Tibial artery (tissue), 4 donors: ENCODE measurements around the gene CD79B.
A peak's percentile ranks its signal among the peaks of the same experiment; 100 is the strongest.

Source experiments
- DNase-seq, 2 donors: peaks; one replicate each; pipeline ENCODE4 v3.0.0-alpha.2; 2019
- H3K27ac ChIP-seq, 2 donors: fragments of 200-600 bp; sonication (generic) in 1 of 2; 1 replicate in 1 of 2; 2 replicates in 1 of 2; pipeline ENCODE4 v1.5.1; 2018 to 2019; ENCODE audit warnings: mild to moderate bottlenecking in 1 of 2
- H3K27me3 ChIP-seq, 2 donors: fragments of 200-600 bp; sonication (generic) in 1 of 2; one replicate each; pipeline versions ENCODE4 v1.5.1 to v1.6.0; 2016 to 2019
- H3K36me3 ChIP-seq, 3 donors: fragments of 200-600 bp; sonication (generic) in 2 of 3; one replicate each; pipeline ENCODE4 v1.5.1; 2016 to 2019; ENCODE audit warnings: mild to moderate bottlenecking in 2 of 3
- H3K4me1 ChIP-seq, 4 donors: fragments of 200-600 bp; sonication (generic) in 2 of 4; 1 replicate in 3 of 4; 2 replicates in 1 of 4; pipeline ENCODE4 v1.5.1; 2016 to 2019
- H3K4me3 ChIP-seq, 2 donors: fragments of 200-600 bp; sonication (generic) in 1 of 2; 1 replicate in 1 of 2; 2 replicates in 1 of 2; pipeline ENCODE4 v1.5.1; 2018 to 2019; ENCODE audit warnings: mild to moderate bottlenecking in 2 of 2
- H3K9me3 ChIP-seq, 3 donors: fragments of 200-600 bp; sonication (generic) in 1 of 3; one replicate each; pipeline ENCODE4 v1.5.1; 2016 to 2019
- intact Hi-C: fragments of 100-400 bp; cut with DNase I; formaldehyde crosslinking; loops from one replicate; pipeline ENCODE4 v1.15.0; 2023; ENCODE audit warnings: low total_unique reads
- TF ChIP-seq, protein P1 (sequence below), 2 experiments: fragments of 200-600 bp in 1 of 2; fragments of 450-650 bp in 1 of 2; IDR thresholded peaks; one replicate each; pipeline ENCODE4 v1.5.1; 2017 to 2019; ENCODE audit warnings: antibody characterized with exemption in 2 of 2, mild to moderate bottlenecking in 1 of 2, moderate library complexity in 1 of 2

CD79B gene

DNA sequence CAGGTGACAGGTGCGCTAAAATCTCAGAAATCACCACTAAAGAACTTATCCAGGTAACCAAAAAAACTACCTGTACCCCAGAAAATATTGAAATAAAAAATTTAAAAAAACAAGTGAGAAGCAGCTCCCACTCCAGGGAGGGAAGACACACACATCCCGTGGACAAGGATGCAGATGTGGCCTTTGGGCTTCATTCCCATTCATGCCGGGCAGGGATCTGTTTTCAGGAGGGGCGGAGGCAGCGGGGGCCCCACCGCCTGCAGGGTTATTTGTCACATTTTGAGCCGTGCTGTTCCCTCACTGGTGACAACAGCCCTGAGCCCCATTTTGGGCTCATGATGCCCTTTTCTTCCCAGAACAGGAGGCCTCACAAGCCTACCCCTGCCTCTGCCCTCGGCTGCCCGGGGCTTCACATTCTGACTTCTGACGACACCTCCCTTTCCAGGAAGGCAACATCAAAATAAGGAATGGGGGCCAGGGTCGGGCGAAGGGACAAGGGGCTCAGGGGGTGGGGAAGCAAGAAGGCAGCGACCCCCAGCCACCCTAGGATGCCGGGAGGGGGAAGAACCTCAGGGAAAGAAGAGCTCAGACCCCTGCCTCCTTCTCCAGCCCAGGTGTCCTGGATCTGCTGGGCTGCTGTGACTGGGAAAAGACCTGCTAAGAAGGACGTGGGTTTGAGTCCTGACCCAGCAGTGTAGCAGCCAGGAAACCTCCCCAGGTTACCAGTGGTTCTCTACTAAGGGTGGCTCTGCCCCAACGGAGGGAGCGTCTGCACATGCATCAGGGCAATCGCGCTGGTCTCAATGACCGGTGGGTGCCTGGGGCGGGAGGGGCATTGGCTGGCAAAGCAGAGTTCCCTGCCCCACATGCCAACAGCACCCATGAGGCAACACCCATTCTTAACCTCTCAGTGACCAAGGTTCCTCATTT, 2.3 kb upstream of the CD79B start:
- Histone ChIP-seq H3K36me3 (no peaks in the 10 kb centered on the region), H3K27ac (no peak overlapping the region), H3K27me3 (peaks cover 0 to 16% of the 10 kb centered on the region in 2 donors), H3K4me1 (peaks cover 0 to 6% (median 0%) of the 10 kb centered on the region in 4 donors), H3K9me3 (no peaks in the 10 kb centered on the region), H3K4me3 (no peak overlapping the region)
- no peak for DNase-seq
- intact Hi-C loops, result no loop called here
- TF ChIP-seq, protein P1, sequence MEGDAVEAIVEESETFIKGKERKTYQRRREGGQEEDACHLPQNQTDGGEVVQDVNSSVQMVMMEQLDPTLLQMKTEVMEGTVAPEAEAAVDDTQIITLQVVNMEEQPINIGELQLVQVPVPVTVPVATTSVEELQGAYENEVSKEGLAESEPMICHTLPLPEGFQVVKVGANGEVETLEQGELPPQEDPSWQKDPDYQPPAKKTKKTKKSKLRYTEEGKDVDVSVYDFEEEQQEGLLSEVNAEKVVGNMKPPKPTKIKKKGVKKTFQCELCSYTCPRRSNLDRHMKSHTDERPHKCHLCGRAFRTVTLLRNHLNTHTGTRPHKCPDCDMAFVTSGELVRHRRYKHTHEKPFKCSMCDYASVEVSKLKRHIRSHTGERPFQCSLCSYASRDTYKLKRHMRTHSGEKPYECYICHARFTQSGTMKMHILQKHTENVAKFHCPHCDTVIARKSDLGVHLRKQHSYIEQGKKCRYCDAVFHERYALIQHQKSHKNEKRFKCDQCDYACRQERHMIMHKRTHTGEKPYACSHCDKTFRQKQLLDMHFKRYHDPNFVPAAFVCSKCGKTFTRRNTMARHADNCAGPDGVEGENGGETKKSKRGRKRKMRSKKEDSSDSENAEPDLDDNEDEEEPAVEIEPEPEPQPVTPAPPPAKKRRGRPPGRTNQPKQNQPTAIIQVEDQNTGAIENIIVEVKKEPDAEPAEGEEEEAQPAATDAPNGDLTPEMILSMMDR (IDR thresholded peaks at IDR 0.05), result no peak

DNA sequence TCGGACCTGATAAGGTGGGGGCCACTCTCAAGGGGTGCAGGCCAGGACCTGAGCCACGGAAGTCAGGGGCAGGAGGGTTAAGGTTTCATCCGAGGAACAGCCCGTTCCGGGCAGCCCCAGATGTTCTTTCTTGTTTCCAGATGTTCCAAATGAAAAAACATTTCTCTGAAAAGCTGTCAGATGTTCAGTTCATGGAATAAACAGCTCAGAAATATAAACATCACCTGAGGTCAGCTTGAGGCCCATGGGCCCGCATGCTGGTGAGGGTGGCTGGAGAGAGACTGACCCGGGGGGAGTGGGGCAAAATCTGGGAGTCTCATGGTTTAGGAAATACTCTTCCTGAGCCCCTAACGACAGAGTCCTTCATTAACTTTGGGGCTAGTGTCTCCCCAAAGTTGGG, 1.5 kb upstream of the CD79B start:
- intact Hi-C loops, result no loop called here
- DNase-seq, result no peak

DNA sequence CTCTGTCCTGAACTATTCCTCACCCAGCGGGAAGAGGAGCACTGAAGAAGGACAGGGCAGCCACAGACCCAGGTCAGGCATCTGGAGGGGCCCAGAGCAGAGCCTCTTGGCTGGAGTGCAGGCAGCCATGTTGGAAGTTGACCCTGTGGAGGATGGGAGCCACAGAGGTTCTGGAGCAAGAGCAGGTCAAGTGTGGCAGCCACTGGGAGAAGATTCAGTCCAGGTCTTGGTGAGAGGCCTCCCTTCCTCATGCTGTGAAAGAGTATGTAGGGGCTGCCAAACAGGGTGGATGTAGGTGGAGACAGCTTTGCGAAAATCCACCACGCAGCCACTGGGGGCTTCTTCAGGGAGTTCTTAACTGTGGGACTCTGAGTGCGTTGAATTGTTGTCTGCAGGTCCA, 590 bp upstream of the CD79B start:
- Histone ChIP-seq H3K9me3 (no peaks in the 10 kb centered on the region), H3K27me3 (peaks cover 0 to 16% of the 10 kb centered on the region in 2 donors), H3K36me3 (no peaks in the 10 kb centered on the region), H3K4me1 (peaks cover 0 to 6% (median 0%) of the 10 kb centered on the region in 4 donors), H3K27ac (no peak overlapping the region), H3K4me3 (no peak overlapping the region)
- no peak for DNase-seq
- intact Hi-C loops, result no loop called here
- TF ChIP-seq, protein P1 (IDR thresholded peaks at IDR 0.05), result no peak

More for the DNA sequence above, 1.5 kb upstream of the CD79B start:
- TF ChIP-seq, protein P1 (IDR thresholded peaks at IDR 0.05), result no peak
- H3K9me3 ChIP-seq, result no peaks in the 10 kb centered on the region
- no peaks in the 10 kb centered on the region for H3K36me3 ChIP-seq
- peaks cover 0 to 6% (median 0%) of the 10 kb centered on the region in 4 donors for H3K4me1 ChIP-seq
- H3K4me3 ChIP-seq, result no peak overlapping the region
- H3K27ac ChIP-seq, result no peak overlapping the region
- H3K27me3 ChIP-seq, result peaks cover 0 to 16% of the 10 kb centered on the region in 2 donors

DNA sequence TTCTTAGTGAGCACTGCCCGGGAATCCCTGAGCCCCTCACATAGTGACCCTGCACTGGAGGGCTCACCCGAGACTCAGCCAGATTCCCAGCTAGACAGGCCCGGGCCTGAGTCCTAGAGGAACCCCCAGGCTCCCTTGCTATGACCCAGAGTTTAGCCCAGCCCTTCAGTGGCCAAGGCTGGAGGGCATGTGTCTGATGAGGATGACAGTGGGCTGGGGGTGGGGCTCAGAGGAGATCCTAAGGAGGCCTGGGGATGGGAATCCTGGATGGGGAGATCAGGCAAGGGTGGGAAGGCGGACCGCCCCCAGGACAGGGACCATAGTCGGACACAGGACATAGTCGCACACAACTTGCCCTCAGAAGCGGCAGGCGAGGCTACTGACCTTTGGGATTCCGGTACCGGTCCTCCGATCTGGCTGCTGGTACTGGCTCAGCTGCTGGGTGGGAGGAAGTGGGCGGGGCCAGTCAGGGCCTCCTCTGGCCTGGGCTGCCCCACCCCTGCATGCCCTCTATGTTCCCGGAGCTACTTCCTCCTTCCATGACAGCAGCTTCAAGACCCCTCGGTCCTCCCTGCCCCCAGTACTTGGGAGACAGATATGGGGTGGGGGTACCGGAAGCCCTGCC, 1.1 kb downstream of the CD79B start:
- Histone ChIP-seq H3K9me3 (no peaks in the 10 kb centered on the region), H3K36me3 (no peaks in the 10 kb centered on the region), H3K27ac (no peak overlapping the region), H3K4me1 (peaks cover 0 to 6% (median 0%) of the 10 kb centered on the region in 4 donors), H3K4me3 (no peak overlapping the region), H3K27me3 (peaks cover 0 to 16% of the 10 kb centered on the region in 2 donors)
- intact Hi-C loops, result no loop called here
- DNase-seq, result peak; percentile 68 to 80
- TF ChIP-seq, protein P1 (IDR thresholded peaks at IDR 0.05), result no peak

DNA sequence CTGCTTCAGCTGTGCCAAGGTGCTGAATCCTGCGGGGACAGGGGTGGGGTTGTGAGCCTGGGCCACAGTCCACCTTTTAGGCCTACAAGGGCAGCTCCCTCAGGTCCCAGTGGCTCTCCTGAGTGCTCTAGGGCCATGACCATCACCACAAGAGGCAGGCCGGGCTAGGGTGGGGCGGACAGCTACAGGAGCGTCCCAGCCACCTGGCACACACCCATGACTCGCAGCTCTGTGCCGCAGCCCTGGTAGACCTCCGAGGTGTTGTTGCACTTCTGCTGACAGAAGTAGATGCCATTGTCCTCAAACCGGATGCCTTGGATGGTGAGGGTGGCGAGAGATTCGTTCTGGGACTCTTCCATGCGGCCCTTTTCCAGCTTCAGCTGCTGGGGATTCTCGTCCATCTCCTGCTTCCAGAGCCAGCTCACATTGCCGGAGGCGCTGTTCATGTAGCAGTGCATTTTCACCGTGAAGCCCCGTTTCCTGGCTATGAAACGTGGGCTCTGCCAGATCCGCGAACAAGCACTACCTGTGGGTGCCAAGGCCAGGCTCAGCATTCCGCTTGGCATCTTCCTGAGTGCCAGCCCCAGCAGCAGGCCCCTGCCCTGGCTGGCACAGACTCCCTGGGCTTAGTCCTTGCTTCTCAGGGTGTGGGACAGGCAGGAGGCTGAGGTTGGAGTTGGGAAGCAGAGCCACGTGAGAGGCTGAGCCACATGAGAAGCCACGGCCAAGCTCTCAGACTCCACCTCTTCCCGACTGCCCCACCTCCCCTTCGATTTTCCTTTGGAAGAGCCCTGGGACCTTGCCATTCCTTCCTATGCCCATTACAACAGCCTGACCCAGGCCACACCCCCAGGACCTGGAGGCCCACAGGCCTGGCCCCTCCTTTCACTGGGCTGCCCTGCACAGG, 2.0 kb downstream of the CD79B start:
- Histone ChIP-seq H3K4me3 (no peak overlapping the region), H3K27ac (no peak overlapping the region)
- DNase-seq, result peak in 1 of 2 donors; percentile 47

More for the DNA sequence above, 2.0 kb downstream of the CD79B start:
- no peaks in the 10 kb centered on the region for H3K9me3 ChIP-seq
- H3K27me3 ChIP-seq, result peaks cover 0 to 12% of the 10 kb centered on the region in 2 donors
- no peaks in the 10 kb centered on the region for H3K36me3 ChIP-seq
- peaks cover 0 to 6% (median 0%) of the 10 kb centered on the region in 4 donors for H3K4me1 ChIP-seq
- TF ChIP-seq, protein P1 (IDR thresholded peaks at IDR 0.05), result no peak
- intact Hi-C loops, result loop anchor here (10.0 kb wide), 1 partner anchor 95 kb away; the partner anchor contains the start of gene ICAM2
